Peyer's patch (tissue), 4 donors: ENCODE data around the gene KLF13. TPM values are rescaled to one million over a fixed set of nuclear protein-coding genes. Genes with fewer than 3 reads are reported as not detected.

Source experiments
- DNase-seq, 3 donors: peaks; one replicate each; pipeline ENCODE4 v3.0.0-alpha.2; 2017 to 2019
- H3K27ac ChIP-seq, 4 donors: fragments of 200-600 bp; sonication (generic); one replicate each; pipeline ENCODE4 v1.5.1; 2016 to 2019
- H3K27me3 ChIP-seq, 2 donors: fragments of 200-600 bp; sonication (generic); one replicate each; pipeline ENCODE4 v1.5.1; 2019
- H3K36me3 ChIP-seq, 3 donors: fragments of 200-600 bp; sonication (generic); one replicate each; pipeline ENCODE4 v1.5.1; 2016 to 2019
- H3K4me1 ChIP-seq, 4 donors: fragments of 200-600 bp; sonication (generic); one replicate each; pipeline ENCODE4 v1.5.1; 2016 to 2019
- H3K4me3 ChIP-seq, 4 donors: fragments of 200-600 bp; sonication (generic); 1 replicate in 3 of 4; 2 replicates in 1 of 4; pipeline ENCODE4 v1.5.1; 2016 to 2019; ENCODE audit warnings: mild to moderate bottlenecking in 1 of 4
- H3K9me3 ChIP-seq, 4 donors: fragments of 200-600 bp; sonication (generic); one replicate each; pipeline ENCODE4 v1.5.1; 2016 to 2019; ENCODE audit warnings: mild to moderate bottlenecking in 1 of 4
- POLR2A ChIP-seq, 2 donors: fragments of 450-650 bp; IDR thresholded peaks; one replicate each; pipeline ENCODE4 v1.5.1; 2017; ENCODE audit warnings: antibody characterized with exemption in 2 of 2, mild to moderate bottlenecking in 2 of 2, moderate library complexity in 2 of 2
- total RNA-seq, 4 donors: library from RNA; depleted of rRNA; stranded (reverse); fragments of >200 nt; gene quantifications; one replicate each; pipeline ENCODE4 v1.1.0, GENCODE V29; 2016
- TF ChIP-seq, protein P1 (sequence below), 6 experiments: fragments of 450-650 bp in 4 of 6; fragments of 200-600 bp in 2 of 6; sonication (generic) in 1 of 6; IDR thresholded peaks; one replicate each; pipeline ENCODE4 v1.5.1; 2017 to 2019; ENCODE audit warnings: antibody characterized with exemption in 6 of 6, mild to moderate bottlenecking in 3 of 6, moderate library complexity in 1 of 6

The KLF13 gene
- total RNA-seq, 4 donors from 2014 or later: 51.2 to 80.4 (median 75.6) TPM

DNA sequence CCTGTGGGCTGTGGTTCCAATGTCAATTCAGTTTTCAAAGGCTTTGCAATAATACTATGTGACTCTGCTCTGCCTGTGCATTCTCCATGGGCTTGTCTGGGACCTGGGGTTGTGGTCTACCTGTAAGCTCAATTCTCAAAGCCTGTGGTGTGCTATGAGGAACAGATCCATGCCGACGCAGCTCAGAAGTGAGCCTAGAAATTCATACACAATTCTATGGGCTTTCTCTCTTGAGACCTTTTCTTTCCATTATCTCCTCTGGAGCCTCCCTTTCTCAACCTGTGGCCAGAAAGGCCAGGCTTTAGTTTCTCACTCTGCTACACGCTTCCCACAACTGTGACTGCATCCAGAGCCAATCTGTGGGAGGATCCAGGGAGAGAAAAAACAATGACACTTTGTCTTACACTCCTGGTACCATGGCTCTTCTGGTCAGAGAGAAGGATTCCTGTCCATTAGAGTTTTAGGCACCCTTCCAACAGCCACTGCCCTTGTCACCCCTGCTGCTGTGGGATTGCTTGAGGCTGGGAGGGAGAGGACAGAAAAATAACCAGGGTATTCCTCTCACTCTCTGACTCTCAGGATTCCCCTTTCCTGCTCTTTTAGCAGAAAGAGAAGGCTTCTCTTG, 34.1 kb upstream of the KLF13 start:
- TF ChIP-seq, protein P1, sequence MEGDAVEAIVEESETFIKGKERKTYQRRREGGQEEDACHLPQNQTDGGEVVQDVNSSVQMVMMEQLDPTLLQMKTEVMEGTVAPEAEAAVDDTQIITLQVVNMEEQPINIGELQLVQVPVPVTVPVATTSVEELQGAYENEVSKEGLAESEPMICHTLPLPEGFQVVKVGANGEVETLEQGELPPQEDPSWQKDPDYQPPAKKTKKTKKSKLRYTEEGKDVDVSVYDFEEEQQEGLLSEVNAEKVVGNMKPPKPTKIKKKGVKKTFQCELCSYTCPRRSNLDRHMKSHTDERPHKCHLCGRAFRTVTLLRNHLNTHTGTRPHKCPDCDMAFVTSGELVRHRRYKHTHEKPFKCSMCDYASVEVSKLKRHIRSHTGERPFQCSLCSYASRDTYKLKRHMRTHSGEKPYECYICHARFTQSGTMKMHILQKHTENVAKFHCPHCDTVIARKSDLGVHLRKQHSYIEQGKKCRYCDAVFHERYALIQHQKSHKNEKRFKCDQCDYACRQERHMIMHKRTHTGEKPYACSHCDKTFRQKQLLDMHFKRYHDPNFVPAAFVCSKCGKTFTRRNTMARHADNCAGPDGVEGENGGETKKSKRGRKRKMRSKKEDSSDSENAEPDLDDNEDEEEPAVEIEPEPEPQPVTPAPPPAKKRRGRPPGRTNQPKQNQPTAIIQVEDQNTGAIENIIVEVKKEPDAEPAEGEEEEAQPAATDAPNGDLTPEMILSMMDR (IDR thresholded peaks at IDR 0.05): no peak
- no peak for TF ChIP-seq POLR2A (IDR thresholded peaks at IDR 0.05)
- peak in 1 of 3 donors; percentile 23 for DNase-seq

DNA sequence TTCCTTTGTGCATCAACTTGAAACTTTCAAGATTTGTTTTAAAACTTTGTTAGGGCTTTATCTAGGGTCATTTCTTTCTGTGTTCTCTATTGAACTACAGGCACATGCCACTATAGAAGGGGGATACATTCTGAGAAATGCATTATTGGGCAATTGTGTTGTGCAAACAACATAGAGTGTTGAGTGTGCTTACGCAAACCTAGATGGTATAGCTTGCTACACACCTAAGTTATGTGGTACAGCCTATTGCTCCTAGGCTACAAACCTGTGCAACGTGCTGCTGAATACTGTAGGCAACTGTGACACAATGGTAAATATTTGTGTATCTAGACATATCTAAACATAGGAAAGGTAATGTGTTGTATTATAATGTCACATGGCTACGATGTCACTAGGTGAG, 33.0 kb upstream of the KLF13 start:
- H3K4me1 ChIP-seq: peaks cover 0 to 19% (median 4%) of the 10 kb centered on the region in 4 donors
- DNase-seq: no peak

More for the DNA sequence above, 34.1 kb upstream of the KLF13 start:
- Histone ChIP-seq H3K9me3 (no peaks in the 10 kb centered on the region), H3K27ac (no peak overlapping the region), H3K4me1 (peaks cover 0 to 9% (median 1%) of the 10 kb centered on the region in 4 donors), H3K36me3 (no peaks in the 10 kb centered on the region), H3K4me3 (no peak overlapping the region), H3K27me3 (no peaks in the 10 kb centered on the region)

DNA sequence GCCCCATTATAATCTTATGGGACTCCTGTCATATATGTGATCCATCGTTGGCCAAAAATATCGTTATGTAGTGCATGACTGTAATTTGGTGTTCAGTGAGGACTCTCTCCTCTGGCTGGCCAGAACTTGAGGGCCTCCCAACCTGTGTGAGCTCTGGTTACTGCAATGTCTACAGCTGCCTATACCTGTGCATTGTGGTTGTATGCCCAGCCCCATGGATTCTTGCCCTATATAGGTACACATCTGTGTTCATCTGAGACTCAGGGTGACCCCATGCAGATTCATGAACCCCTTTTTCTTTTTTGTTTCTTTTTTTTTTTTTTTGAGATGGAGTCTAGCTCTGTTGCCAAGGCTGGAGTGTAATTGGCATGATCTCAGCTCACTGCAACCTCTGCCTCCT, 32.6 kb upstream of the KLF13 start:
- TF ChIP-seq POLR2A (IDR thresholded peaks at IDR 0.05): no peak
- TF ChIP-seq, protein P1 (IDR thresholded peaks at IDR 0.05): no peak
- H3K27ac ChIP-seq: no peak overlapping the region

More for the DNA sequence above, 33.0 kb upstream of the KLF13 start:
- no peaks in the 10 kb centered on the region for H3K36me3 ChIP-seq
- no peak for TF ChIP-seq POLR2A (IDR thresholded peaks at IDR 0.05)
- TF ChIP-seq, protein P1 (IDR thresholded peaks at IDR 0.05): no peak
- H3K27me3 ChIP-seq: no peaks in the 10 kb centered on the region
- H3K27ac ChIP-seq: no peak overlapping the region
- H3K4me3 ChIP-seq: no peak overlapping the region
- no peaks in the 10 kb centered on the region for H3K9me3 ChIP-seq

DNA sequence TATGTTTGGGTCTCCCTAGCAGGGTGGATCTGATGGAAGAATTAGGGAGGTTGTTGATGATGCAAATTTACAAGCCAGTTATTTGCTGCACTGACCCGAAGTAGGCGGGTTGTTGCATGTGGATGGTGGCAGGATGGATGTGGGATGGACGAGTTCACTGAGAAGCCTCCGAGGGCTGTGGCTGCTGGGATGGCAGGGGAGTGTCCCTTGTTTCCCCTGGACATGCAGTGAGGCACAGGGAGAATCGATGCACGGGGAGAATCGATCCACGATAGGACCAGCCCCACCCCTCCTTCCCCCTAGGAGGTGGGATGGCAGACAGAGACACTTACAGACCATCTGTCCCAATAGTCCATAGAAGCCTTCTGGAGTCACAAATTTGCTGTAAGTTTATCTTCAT, 31.0 kb upstream of the KLF13 start:
- Histone ChIP-seq H3K9me3 (no peaks in the 10 kb centered on the region), H3K27me3 (no peaks in the 10 kb centered on the region), H3K4me1 (peaks cover 0 to 19% (median 4%) of the 10 kb centered on the region in 4 donors), H3K36me3 (no peaks in the 10 kb centered on the region), H3K4me3 (no peak overlapping the region), H3K27ac (no peak overlapping the region)
- DNase-seq: peak in 1 of 3 donors; percentile 40
- TF ChIP-seq POLR2A (IDR thresholded peaks at IDR 0.05): no peak
- TF ChIP-seq, protein P1 (IDR thresholded peaks at IDR 0.05): no peak

More for the DNA sequence above, 32.6 kb upstream of the KLF13 start:
- H3K27me3 ChIP-seq: no peaks in the 10 kb centered on the region
- H3K9me3 ChIP-seq: no peaks in the 10 kb centered on the region
- H3K4me3 ChIP-seq: no peak overlapping the region
- peaks cover 0 to 19% (median 4%) of the 10 kb centered on the region in 4 donors for H3K4me1 ChIP-seq
- DNase-seq: peak in 1 of 3 donors; percentile 17
- H3K36me3 ChIP-seq: no peaks in the 10 kb centered on the region

DNA sequence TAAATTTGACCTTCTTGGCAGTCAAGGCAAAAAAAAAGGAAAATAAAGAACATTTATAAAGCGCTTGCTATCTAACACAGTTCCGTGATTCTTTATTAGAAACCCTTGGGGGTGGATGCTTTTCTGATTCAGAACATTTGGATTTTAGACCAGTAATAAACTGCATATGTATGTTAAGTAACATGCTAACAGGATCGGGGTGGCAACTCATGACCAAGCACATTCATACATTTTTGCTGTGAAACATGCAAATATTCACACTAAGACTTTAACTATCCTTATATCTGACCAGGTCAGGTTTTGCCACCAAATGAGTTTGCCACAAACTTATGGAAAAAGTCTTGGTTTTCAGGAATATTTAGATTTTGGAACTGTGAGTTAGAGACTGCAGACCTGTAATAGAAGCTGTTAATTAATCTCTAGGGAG, 30.4 kb upstream of the KLF13 start:
- Histone ChIP-seq H3K27me3 (no peaks in the 10 kb centered on the region), H3K4me3 (no peak overlapping the region), H3K27ac (peak overlapping the region in 1 of 4 donors; percentile 73), H3K4me1 (peaks cover 0 to 19% (median 4%) of the 10 kb centered on the region in 4 donors), H3K9me3 (no peaks in the 10 kb centered on the region), H3K36me3 (no peaks in the 10 kb centered on the region)
- TF ChIP-seq, protein P1 (IDR thresholded peaks at IDR 0.05): no peak
- TF ChIP-seq POLR2A (IDR thresholded peaks at IDR 0.05): no peak
- no peak for DNase-seq
